ENCODE measurements around the gene MPRIP. TPM values are rescaled to one million over a fixed set of nuclear protein-coding genes. Genes with fewer than 3 reads are reported as not detected.

Gene MPRIP
- total RNA-seq, 1 experiment from 2014 or later = 443 TPM

DNA sequence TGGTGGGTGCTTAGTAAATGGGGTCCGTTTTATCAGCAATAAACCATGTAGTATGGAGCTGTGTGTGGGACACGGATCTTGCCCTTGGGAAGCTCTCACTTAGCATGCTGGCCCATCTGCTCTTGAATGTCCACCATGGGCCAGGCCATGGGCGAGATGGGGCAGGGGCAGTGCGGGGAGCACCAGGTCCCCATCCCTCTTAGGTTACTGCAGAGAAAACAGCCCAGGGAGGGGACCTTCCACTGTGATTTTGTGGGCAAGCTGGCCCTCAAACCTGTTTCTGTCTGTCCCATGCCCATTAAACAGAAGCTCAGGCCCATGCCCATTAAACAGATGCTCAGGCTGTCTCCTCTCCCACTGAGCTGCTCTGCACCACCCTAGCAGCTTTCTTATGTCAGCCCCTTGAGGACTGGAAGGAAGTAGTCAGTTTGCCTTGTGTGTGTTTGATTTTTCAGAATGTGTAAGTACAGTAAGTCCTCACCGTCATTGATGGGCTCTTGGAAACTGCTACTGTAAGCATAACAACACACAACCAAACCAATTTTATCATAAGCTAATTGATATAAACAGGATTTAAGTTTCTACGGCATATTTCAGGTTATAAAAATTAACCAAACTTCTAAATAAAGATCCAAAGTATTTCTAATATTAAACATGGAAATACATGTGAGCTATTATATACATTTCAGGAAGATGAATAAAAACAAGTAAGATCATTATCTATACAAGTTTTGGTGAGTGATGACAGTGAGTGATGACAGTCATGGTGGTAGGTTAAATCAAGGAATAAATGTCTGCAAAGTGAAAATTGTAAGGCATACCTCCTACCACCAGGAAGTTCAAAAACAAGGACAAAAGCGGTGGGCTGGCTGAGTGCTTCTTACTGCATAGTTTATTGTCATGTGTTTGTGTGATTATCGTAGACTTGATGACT is 11.5 kb downstream of the MPRIP start:
- no peak overlapping the region for H2AFZ ChIP-seq
- no peaks in the 10 kb centered on the region for H3K9me3 ChIP-seq (ENCODE audit: insufficient read depth, low read depth)
- no peak overlapping the region for H3K4me3 ChIP-seq
- TF ChIP-seq, protein P1, sequence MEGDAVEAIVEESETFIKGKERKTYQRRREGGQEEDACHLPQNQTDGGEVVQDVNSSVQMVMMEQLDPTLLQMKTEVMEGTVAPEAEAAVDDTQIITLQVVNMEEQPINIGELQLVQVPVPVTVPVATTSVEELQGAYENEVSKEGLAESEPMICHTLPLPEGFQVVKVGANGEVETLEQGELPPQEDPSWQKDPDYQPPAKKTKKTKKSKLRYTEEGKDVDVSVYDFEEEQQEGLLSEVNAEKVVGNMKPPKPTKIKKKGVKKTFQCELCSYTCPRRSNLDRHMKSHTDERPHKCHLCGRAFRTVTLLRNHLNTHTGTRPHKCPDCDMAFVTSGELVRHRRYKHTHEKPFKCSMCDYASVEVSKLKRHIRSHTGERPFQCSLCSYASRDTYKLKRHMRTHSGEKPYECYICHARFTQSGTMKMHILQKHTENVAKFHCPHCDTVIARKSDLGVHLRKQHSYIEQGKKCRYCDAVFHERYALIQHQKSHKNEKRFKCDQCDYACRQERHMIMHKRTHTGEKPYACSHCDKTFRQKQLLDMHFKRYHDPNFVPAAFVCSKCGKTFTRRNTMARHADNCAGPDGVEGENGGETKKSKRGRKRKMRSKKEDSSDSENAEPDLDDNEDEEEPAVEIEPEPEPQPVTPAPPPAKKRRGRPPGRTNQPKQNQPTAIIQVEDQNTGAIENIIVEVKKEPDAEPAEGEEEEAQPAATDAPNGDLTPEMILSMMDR (conservative IDR thresholded peaks at IDR 0.05) = no peak
- no peak for TF ChIP-seq EZH2 (IDR thresholded peaks at IDR 0.05; ENCODE audit: low read depth)
- H3K27ac ChIP-seq = peak overlapping the region; percentile 84
- no peaks in the 10 kb centered on the region for H3K27me3 ChIP-seq (ENCODE audit: insufficient read depth, low read depth)
- peaks cover 44% of the 10 kb centered on the region for H3K36me3 ChIP-seq (ENCODE audit: low read depth)
- H3K4me2 ChIP-seq = peak overlapping the region; percentile 68
- BruUV-seq (replicated peaks) = no TSS peak
- POLR2A ChIA-PET (ENCODE audit: unreplicated experiment) = interaction anchor here (0.5 to 0.6 kb wide), 2 partner anchors 12 to 54 kb away, joined by 4 to 6 read pairs; no protein-coding TSS in a partner anchor
- H3K79me2 ChIP-seq (ENCODE audit: low read depth) = peaks cover 100% of the 10 kb centered on the region
- peaks cover 75% of the 10 kb centered on the region for H3K4me1 ChIP-seq (replicated peaks; ENCODE audit: insufficient read depth)
- no peaks in the 10 kb centered on the region for H3K9me2 ChIP-seq (ENCODE audit: insufficient read depth)
- no peak for DNase-seq
- peaks cover 85% of the 10 kb centered on the region for H3F3A ChIP-seq (ENCODE audit: insufficient read depth, low read depth)
- CTCF ChIA-PET = interaction anchor here (0.6 to 1.2 kb wide), 3 partner anchors 13 to 158 kb away, joined by 3 to 4 read pairs (median 4); no protein-coding TSS in a partner anchor
- peaks cover 94% of the 10 kb centered on the region for H4K20me1 ChIP-seq (ENCODE audit: insufficient read depth)
- intact Hi-C loops (cut with micrococcal nuclease; ENCODE audit: unreplicated experiment) = loop anchor here (5.0 kb wide), 1 partner anchor 99 kb away; no protein-coding TSS in a partner anchor

DNA sequence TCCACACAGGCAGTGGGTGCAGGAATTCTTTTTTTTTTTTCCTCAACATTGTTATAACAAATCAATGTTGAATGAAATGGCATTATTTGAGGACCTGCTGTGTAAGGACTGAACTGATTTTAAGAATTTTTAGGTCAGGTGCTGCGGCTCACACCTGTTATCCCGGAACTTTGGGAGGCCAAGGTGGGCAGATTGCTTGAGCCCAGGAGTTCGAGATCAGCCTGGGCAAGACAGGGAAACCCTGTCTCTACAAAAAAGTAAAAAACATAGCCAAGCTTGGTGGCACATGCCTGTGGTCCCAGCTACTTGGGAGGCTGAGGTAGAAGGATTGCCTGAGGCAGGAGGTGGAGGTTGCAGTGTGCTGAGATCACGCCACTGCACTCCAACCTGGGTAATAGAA is 12.4 kb downstream of the MPRIP start:
- TF ChIP-seq, protein P1 (conservative IDR thresholded peaks at IDR 0.05) = no peak
- TF ChIP-seq EZH2 (IDR thresholded peaks at IDR 0.05; ENCODE audit: low read depth) = no peak
- peaks cover 49% of the 10 kb centered on the region for H3K36me3 ChIP-seq (ENCODE audit: low read depth)
- H3K27ac ChIP-seq = peak overlapping the region; percentile 23; the same call in 1 of the 2 replicates
- H3K79me2 ChIP-seq (ENCODE audit: low read depth) = peaks cover 100% of the 10 kb centered on the region
- CTCF ChIA-PET = no interaction called here
- no peaks in the 10 kb centered on the region for H3K27me3 ChIP-seq (ENCODE audit: insufficient read depth, low read depth)
- no peak overlapping the region for H3K4me2 ChIP-seq
- no peak overlapping the region for H2AFZ ChIP-seq
- H4K20me1 ChIP-seq (ENCODE audit: insufficient read depth) = peaks cover 95% of the 10 kb centered on the region
- intact Hi-C loops (cut with micrococcal nuclease; ENCODE audit: unreplicated experiment) = loop anchor here (5.0 kb wide), 1 partner anchor 98 kb away; no protein-coding TSS in a partner anchor
- no peaks in the 10 kb centered on the region for H3K9me3 ChIP-seq (ENCODE audit: insufficient read depth, low read depth)
- H3K9me2 ChIP-seq (ENCODE audit: insufficient read depth) = no peaks in the 10 kb centered on the region
- no peak for DNase-seq
- BruUV-seq (replicated peaks) = no TSS peak
- H3F3A ChIP-seq (ENCODE audit: insufficient read depth, low read depth) = peaks cover 85% of the 10 kb centered on the region
- peaks cover 66% of the 10 kb centered on the region for H3K4me1 ChIP-seq (replicated peaks; ENCODE audit: insufficient read depth)
- POLR2A ChIA-PET (ENCODE audit: unreplicated experiment) = no interaction called here
- H3K4me3 ChIP-seq = no peak overlapping the region

DNA sequence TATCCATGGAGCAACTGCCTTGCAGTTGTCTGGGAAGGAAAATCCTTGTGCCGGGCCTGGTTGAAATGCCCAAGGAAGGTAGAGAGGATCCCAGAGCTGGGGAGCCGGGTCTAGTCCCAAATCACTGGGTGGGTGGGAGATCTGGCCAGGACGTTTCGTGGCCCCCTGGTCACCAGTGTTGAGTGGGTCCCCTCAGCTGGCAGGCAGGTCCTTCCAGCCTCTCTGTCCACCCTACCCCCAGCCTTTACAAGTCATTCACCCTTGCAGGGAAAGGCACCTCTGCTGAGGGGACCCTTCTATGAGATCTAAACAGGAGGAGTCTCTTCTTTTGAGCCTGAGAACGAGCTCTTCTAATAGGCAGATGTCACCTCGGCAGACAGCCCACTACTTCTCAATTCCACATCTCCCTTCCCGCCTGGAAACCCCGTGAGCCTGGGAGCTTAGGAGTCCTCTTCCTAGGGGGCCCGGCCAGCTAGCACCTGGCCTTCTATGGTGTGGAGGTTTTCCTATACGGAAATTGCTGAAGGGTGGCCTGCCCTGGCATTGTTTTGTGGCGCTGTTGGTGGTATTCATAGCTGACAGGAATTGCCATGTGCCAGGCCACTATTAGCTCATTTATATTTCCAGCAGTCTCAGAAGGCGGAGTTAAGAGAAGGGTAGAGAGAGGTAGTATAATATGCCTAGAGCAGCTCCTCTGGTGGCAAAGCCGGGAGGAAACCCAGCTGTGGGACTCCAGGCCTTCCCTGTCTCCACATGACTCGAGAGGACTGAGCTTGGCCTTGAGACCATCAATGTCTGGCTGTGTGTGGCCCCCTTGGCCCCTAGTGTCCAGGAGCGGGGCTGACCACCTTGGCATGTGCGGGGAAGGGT is 13.3 kb downstream of the MPRIP start:
- Histone ChIP-seq H3K9me2 (ENCODE audit: insufficient read depth) (no peaks in the 10 kb centered on the region), H3K4me1 (replicated peaks; ENCODE audit: insufficient read depth) (peaks cover 62% of the 10 kb centered on the region), H3K36me3 (ENCODE audit: low read depth) (peaks cover 58% of the 10 kb centered on the region), H3K4me3 (no peak overlapping the region), H3F3A (ENCODE audit: insufficient read depth, low read depth) (peaks cover 84% of the 10 kb centered on the region), H3K27ac (peak overlapping the region; percentile 23; the same call in 1 of the 2 replicates), H3K9me3 (ENCODE audit: insufficient read depth, low read depth) (no peaks in the 10 kb centered on the region), H2AFZ (no peak overlapping the region), H3K4me2 (no peak overlapping the region), H3K79me2 (ENCODE audit: low read depth) (peaks cover 100% of the 10 kb centered on the region), H4K20me1 (ENCODE audit: insufficient read depth) (peaks cover 98% of the 10 kb centered on the region), H3K27me3 (ENCODE audit: insufficient read depth, low read depth) (no peaks in the 10 kb centered on the region)
- TSS peak; percentile 44 for BruUV-seq (replicated peaks)
- CTCF ChIA-PET = interaction anchor here (1.0 kb wide), 1 partner anchor 27 kb away, joined by 4 read pairs; no protein-coding TSS in a partner anchor
- intact Hi-C loops (cut with micrococcal nuclease; ENCODE audit: unreplicated experiment) = no loop called here
- DNase-seq = peak in 1 of 2 experiments; percentile 50
- POLR2A ChIA-PET (ENCODE audit: unreplicated experiment) = interaction anchor here (0.8 to 1.1 kb wide), 2 partner anchors 12 to 26 kb away, joined by 6 to 15 read pairs; no protein-coding TSS in a partner anchor
- TF ChIP-seq, protein P1 (conservative IDR thresholded peaks at IDR 0.05) = no peak
- TF ChIP-seq EZH2 (IDR thresholded peaks at IDR 0.05; ENCODE audit: low read depth) = no peak

Measured in PC-9 (cell line).